NCI-H2227 treated with DMSO at 0.1 percent for 48 hours (cell line): ENCODE measurements around the gene SND1.
A peak's percentile ranks its signal among the peaks of the same experiment; 100 is the strongest.

Source experiments
- DNase-seq: peaks from one replicate; lab custom pipeline; 2025; lab: John Stamatoyannopoulos, UW

The SND1 gene

DNA sequence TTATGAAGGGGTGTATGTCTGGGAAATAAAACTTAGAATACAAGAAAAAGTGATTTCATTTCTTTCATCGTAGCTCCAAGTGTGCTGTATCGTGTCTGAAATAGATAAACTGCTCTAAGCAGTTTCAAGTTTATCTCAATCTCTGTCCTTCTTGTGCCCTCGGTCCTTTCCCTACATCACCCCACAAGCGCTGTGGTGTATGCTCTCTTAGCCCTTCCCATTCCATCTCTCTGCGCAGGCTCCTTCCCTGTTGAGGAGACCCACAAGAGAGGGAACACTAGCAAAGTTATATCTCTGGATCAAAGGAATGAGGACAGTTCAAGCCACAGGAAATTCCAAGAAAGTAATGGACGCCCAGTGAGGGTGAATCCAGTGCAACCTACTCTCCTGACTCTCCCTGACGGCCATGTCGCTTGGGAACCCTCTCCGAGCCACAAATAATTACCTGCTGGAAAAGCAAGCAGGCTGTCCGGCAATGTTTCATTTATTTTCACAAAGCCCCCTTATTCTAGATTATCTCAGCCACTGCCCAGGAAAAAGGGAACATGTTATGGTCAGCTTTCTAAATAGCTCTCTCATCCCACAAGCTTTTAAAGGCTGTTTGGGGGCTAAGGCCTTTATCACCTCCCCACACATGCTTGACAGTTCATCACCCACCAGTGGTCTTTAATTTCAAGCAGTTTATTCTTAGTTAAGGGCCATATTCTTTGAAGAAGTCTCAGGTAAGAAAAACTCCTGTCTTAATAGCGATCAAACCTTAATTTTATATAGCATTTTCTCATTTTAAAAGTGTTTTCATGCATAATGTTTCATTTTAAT lies 344.5 kb downstream of the SND1 start:
- DNase-seq: no peak

DNA sequence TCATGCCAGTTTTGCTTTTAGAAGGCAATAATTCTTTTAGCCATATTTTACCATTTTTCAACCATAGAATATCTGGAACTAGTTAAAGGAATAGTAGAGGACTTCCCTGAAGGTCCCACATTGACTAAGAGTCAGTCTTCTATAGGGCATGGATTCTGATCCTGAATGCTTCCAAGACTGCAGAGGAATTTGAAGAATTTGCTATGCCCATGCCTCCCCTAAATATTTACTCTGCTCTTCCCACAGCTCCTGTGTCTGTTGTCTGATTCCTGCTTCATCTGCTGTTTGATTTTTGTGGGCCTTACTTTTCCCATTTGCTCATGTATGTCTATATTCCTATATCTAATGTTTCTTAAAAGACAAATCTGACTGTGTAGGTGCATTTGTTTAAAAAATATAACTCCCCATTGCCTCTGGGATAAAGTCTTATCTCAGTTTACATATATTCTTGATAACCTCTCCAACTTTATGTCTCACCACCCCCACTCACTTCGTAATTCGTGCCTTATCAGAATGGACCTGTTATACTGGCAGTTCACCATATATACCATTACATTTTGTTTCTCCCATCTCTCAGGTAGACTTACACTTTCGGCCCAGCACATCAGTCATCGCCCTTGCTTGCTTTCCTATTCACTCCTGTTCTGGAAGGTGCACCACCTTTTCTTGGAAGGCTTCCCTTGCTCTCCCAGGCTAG lies 345.4 kb downstream of the SND1 start:
- DNase-seq: no peak

DNA sequence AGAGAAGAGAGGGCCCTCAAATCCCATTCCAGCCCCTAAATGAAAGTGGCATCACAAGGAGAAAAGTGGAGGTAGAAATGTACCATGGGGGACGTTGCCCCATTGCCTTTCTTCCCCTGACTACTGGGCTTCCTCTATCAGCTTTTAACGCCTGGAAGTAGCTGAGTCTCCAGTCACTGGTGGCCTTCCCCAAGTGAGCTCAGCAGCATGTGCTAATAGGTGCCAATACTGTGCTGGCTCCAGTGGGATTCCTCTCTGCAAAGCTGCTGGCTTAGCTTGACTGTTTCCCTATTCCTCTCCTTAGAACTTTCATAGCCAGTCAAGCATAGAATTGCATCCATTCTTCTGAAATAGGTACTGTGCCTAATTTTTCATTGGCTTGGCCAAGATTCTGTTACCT lies 346.7 kb downstream of the SND1 start:
- no peak for DNase-seq

DNA sequence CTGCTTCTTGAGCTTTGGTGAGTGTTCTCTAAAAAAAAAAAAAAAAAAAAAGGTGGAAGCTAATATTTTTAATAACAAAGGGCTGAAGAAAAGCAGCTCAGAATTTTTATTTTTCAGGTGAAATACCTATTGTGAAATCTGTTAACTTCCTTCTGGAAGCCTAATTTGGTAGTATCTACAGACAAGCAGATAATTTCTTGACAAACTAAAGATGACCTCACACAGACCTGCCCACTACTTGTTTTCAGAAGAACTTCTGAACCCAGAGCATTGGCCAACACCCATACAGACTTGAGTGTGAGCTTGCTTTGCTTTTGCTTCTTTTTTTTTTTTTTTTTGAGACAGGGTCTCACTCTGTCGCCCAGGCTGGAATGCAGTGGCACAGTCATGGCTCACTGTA lies 348.1 kb downstream of the SND1 start:
- no peak for DNase-seq

DNA sequence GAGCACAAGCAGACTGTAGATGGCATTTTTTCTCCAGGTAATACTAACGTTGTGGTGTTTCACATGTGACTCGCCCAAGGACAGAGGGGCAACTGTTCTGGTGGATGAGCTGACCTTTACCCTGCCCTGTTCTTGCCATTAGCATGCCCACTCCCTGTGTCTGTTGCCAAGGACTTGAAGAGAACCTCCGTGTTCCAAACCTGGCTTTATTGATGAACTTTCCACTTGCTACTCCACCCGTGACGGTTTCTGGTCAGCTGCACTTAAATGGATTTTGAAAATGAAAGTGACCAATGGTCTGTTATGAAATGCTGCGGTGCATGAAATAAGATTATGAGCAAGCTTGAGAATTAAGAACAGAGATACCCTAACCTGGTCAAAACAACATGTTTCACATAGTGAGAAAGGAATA lies 348.9 kb downstream of the SND1 start:
- no peak for DNase-seq

DNA sequence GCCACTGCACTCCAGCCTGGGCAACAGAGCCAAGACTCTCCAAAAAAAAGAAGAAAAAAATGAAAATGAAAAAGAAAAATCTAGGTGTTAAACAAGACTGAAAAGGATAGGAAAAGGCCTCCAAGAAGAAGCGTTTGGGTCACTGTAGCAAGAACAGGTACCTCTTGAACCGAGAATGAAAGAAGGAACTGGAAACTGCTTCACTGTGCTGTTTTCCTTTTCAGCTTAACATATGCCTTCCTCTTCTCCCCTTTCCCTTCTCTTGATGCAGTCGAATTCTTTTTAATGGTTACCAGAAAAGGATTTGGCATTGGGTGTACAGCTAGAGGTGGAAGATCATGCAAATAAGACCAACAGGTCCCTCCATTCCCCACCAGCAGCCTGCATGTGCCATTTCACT lies 351.2 kb downstream of the SND1 start:
- no peak for DNase-seq

DNA sequence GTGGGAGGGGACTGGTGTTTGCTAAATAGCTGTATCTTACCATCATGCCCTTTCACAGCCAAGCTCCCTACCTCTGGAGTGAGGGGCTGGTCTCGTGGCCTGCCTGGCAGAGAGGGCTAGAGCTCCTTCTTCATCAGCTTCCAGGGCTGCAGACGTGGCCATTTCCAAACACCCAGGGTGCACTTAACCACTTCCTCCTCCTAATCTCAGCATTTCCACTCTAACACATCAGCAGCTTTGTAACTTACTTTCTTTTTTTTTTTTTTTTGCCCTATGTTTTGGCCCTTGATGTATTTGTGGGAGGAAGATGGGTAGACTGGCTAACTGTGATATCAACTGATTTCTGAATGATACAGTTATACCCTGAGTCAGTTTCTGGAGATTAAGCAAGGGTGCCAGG lies 351.8 kb downstream of the SND1 start:
- DNase-seq: no peak

DNA sequence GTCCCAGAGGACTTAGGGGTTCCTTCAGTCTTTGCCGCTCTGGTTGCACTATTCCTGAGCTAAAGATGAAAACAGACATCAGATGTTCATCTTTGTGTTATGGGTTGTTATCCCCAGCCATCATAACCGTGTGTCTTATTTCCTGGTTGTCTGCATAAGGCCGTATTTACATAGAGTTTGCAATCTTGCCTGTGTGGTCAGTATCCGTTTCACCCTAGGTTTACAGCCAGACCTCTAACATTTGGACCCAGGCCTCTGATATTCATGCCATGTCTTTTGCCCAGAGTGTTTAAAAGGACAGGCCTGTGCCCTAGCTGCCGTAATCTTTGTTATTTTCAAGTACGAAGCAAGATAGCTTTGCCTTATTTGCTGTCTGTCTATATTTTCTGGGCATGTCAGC lies 352.6 kb downstream of the SND1 start:
- DNase-seq: no peak

DNA sequence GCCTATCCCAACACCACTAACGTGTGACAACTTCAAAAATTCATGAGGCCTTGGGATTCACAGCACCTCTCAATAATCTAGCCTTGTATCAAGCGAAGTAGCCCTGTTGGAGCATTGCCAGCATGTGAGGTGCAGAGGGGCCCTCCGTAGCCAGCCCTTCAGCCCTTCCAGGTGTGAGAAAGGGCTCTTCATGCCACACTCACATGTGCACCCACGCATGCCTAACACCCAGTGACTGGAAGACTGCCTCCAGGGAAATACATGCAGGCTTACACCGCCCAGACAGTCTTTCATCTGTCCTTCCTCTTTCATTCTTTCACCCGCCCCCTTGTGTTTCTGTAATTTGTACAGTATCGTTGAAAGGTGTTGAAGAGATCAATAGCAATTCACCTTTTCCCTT lies 353.1 kb downstream of the SND1 start:
- no peak for DNase-seq

DNA sequence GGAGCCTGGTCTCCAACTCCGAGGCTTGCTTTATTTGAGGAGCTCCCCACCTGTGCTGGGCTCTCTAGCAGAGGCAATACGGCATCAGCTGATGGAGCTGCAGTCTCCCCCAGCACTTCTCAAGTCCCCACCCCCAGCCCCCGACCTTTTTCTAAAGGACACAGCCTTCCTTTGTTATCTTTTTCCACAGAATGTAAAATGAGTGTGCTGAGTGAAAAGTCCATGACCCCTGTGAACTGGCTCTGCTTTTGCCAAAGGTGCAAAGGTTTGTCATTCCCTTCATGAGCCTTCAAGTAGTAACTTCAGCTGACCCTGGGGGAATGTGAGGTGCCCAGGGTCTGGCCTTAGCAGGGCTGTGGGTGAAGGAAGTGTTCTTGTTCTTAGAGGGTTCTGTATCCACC lies 353.8 kb downstream of the SND1 start:
- DNase-seq: no peak

DNA sequence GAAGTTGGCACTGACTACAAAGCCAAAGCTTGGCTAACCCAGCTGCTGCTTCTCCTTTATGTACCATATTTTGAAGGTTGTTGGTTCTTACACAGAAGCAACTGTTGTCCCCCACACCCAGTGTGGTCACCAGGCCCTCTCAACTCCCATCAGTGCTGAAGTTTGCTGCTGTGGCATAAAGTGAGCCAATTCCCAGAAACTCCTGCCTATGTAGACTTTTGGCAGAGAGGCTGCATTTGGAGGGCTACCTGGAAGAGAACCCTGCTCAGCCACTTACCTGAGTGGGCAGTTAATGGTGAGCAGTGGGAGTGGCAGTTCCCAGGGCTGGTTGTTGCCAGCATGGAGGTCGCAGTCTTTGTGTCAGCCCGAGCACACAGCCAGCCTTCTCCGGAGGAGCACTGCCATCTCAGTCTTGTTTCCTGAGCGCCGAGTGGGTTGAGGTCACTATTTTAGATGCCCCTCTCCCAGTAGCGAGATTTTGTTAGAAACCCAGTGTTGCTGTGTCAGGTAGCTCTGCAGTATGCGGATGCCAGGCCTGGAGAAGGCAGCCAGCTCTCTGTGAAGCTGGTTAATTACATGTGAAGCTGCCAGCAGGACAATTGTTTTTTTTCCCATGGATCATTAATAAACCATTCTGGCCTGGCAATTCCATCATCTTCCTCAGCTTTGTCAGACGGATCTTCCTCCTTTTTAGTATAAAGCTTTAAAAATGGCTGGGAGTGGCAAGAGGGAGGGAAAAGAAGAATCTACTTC lies 354.7 kb downstream of the SND1 start:
- DNase-seq: no peak

DNA sequence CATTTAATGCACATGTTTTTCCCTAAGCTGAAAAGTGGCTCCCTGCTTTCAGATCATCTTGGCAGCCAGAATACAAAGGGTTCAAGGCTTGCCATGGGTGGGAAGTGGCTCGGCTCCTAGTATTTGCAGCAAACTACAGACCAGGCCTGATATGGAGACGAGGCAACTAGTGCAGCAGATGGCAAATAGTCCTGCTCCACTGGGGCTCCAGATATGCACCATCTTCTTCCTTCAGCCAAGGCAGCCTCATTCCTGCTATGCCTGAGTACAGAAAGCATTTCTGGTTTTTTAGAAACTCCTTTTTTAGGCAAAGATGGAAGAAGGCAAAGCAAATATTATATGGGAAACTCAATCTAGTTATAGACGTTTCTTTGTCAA lies 355.3 kb downstream of the SND1 start:
- no peak for DNase-seq

DNA sequence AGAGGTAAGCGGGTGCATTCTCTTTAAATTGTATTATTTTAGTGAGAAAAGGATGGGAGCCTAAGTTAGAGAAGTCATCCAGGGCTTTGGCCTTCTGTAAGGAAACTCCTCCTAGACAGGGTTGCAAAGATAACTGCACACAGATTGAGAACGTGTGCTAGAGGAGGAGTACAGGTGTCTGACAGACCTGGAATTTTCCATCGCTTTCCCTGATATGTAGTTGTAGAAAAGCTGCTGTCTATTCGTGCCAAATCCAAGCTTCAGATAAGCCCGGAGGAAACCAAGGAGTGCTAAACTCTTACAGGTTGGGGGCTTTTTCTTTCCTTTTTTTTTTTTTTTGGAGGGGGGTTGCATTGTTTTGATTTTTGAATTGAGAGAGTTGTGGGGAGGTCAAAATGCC lies 356.1 kb downstream of the SND1 start:
- DNase-seq: no peak

DNA sequence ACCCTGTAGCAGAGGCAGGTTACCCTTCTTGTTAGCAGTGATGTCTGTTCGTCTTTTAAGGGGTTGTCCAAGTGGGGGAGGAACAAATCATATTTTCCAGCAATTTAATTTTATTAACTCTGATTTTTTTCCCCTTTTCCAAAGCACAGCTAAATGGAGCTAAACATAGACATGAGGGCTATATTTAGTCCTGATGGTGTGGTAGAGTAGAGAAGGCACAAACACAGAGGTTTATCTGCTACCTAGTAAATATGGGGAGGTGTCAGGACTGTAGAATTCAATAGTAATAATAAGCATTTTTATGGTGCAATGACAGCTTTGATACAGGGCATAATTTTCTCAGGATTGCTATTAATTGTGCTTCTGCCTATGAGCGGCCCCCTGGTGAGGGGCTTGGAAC lies 356.8 kb downstream of the SND1 start:
- DNase-seq: no peak

DNA sequence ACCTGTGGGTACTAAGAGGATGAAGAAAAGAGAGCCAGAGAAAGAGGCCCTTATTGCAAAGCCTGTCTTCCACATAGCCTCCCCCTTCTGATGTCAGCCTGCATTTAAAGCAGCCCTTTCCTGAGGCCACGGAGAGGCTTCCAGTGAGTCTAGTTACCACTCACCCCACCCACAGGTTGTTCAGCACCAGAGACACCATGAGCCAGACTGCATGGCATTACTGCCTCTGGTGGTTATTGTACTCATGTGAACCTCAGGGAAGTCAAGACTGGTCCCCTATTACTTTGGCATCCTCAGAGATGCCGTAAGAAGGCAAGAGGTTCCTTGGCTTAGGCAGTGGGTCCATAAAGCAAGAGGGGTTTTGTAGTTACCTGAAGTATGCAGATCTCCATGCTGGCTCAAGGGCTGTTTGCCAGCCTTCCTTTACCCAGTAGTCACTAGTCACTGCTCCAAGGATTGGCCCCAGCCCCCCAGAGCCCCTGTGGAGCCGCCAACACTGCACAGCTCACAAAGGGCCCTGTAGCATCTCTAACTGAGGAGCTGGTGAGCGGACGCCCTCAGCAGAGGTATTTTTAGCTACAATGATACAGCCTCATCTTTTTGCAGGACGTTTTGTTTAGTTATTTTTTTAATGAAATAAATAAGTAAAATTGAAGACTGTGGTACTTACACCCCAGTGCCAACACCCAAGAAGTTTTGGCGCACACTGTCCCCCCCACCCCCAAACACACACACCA lies 358.6 kb downstream of the SND1 start:
- DNase-seq: no peak

DNA sequence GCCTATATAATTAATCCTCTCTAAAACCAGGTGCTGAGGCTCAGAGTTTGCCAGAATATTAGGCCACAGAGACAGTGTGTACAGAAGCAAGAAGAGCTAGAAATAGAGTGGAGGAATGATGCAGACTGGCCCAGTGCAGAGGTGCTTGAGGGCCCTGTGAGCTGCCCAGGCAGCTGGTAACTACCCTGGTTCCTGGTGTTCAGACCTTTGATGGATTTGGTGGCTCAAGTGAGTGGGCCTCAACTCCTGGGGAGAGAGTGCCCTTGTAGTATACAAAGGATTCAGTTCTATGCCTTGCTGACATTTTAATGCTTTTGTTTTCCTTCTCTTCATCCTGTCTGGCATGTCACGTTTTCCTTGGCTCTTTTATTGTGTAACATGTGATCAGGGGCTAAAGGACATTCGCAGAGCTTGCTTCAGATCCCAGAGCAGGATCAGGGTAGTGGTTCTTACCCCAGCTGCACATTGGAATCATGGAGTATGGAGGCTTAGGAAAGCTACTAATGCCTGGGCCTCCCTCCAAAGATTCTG lies 359.2 kb downstream of the SND1 start:
- DNase-seq: no peak

DNA sequence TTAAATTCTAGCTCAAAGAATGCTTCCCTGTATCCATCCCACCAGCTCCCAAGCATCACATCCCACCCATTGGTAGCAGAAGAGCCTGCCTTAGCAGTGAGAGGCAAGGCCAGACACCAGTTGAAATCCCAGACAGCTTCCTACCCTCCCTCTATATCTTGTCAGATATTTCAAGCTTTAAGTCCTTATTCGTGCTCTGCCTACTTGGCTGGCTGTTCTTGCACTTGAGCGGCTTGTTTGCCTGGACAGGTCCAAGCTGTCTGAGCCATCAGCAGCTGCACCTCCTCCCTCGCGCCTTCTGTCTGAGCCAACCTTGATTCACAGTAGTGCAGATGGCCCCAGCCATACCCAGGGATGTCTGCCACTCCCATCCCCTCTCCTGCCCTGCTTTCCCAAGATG lies 362.8 kb downstream of the SND1 start:
- no peak for DNase-seq

DNA sequence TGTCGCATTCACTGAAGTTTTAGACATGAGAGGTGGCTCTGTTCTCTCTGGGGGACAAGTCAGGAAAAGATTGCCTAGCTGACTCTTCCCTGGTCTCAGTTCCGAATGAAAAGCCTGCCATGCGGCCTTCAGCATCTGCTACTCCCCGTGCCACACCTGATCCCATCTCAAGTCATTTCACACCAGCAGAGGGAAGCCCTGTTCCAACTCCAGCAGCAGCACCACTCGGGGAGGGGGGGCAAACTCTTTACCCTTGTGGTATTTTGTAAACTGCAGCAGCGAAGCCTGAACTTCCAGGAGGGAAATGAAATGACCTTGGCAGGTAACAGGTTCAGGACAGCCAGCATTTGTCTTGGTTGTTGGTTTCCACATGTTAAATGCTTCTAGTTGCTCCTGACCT lies 365.5 kb downstream of the SND1 start:
- no peak for DNase-seq

DNA sequence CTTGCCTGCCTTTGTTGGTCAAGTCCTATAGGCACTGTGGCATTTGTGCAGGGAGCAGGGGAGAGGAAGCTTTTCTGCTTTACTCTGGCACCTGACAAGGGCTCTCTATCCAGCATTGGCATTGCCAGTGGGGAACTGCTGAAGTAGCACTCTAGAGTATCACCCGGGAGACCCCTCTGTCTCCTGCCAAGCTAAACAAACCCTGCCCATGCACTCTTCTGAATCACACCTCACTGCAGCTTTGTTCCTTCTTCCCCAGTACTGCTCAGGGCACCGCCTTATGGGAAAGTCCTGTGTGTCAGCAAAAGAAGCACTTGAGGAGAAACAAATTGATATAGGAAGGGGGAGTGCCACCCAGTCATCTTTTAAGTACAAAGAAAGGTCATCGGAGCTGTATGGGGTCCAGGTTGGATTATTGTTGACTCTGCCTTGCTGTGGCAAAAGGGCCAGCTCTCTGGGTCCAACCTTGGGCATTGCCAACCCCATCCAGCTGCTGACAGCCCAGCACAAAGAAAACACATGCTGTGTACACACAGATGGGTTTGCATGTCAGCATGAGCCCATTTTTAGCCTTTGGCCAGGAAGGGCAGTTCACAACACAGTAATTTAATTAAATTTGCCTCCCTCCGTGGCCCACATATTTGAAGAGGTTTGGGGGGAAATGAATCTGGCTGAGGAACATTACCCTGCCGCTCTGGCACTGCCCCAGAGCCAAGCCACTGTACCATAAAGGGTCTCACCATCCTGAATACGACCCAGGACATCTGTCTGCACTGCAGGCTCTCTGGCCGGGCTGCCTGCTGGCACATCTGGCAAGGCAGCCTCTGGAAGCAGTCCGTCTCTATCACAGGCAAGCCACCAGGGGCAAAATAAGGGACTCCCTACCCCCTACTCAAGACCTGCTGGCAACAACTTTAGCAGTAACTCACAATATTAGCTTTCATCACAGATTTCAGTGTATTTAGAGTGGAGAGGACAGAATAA lies 366.2 kb downstream of the SND1 start:
- peak; percentile 41 for DNase-seq

DNA sequence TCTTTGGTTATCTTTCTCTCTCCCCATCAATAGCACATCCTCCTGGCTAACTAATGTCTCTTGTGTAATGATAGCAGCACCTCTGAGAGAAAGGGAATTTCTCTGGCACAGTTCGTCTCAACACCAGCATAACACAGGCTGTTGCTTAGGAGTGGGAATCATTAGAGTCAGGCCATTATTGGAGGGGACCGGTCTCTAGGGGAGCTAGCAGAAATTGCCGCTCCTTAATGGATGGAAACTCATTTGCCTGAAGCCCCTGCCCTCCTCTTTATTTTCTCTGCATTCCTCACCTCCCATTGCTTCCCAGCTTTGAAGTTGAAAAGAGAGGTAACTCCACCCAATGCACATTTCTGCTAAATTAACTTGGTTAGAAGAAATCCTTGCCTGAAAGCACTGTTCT lies 367.3 kb downstream of the SND1 start:
- DNase-seq: no peak

DNA sequence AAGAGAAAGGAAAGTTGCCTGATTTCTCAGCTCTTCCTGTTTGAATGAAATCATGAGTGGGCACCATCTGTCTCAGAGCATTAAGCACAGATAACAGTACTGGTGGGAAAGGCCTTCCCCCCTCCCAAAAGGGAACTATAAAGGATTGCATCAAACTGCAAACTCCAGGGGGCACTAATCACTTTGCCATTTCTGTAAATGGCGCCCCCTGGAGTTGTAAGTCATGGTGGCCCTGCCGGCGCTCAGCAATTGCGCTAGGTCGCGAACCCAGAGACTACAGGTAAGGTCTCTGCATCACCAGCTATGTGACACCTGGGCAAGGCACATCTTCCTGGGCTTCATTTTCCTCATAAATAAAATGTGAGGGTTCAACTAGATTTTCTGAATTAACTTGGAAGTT lies 368.2 kb downstream of the SND1 start:
- no peak for DNase-seq
